ENCODE data around the gene MIS18A.

MIS18A gene

DNA sequence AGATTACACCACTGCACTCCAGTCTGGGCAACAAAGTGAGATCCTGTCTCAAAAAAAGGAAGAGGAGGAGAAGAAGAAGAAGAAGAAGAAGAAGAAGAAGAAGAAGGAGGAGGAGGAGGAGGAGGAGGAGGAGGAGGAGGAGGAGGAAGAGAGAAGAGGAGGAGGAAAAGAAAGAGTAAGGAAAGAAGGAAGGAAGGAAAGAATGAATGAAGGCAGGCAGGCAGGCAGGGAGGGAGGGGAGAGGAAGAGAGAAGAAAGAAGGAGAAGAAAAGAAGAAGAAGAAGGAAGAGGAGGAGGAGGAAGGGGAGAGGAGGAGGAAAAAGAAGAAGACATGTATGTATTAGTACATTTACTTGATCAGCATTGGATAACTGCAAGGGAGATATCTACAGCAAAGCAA lies 26.7 kb downstream of the MIS18A start:
- no peak overlapping the region for H3K27ac ChIP-seq
- TF ChIP-seq, protein P1, sequence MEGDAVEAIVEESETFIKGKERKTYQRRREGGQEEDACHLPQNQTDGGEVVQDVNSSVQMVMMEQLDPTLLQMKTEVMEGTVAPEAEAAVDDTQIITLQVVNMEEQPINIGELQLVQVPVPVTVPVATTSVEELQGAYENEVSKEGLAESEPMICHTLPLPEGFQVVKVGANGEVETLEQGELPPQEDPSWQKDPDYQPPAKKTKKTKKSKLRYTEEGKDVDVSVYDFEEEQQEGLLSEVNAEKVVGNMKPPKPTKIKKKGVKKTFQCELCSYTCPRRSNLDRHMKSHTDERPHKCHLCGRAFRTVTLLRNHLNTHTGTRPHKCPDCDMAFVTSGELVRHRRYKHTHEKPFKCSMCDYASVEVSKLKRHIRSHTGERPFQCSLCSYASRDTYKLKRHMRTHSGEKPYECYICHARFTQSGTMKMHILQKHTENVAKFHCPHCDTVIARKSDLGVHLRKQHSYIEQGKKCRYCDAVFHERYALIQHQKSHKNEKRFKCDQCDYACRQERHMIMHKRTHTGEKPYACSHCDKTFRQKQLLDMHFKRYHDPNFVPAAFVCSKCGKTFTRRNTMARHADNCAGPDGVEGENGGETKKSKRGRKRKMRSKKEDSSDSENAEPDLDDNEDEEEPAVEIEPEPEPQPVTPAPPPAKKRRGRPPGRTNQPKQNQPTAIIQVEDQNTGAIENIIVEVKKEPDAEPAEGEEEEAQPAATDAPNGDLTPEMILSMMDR (IDR thresholded peaks at IDR 0.05): no peak
- H3K4me3 ChIP-seq (ENCODE audit: low read depth in 1 of 2, low read length in 1 of 2): no peak overlapping the region
- H3K27me3 ChIP-seq: peaks cover 18% of the 10 kb centered on the region
- H3K36me3 ChIP-seq: no peaks in the 10 kb centered on the region
- no peaks in the 10 kb centered on the region for H3K9me3 ChIP-seq
- H3K4me1 ChIP-seq (ENCODE audit: control insufficient read depth in 1 of 2, insufficient read depth in 1 of 2, low read depth in 1 of 2, low read length in 1 of 2): no peaks in the 10 kb centered on the region

DNA sequence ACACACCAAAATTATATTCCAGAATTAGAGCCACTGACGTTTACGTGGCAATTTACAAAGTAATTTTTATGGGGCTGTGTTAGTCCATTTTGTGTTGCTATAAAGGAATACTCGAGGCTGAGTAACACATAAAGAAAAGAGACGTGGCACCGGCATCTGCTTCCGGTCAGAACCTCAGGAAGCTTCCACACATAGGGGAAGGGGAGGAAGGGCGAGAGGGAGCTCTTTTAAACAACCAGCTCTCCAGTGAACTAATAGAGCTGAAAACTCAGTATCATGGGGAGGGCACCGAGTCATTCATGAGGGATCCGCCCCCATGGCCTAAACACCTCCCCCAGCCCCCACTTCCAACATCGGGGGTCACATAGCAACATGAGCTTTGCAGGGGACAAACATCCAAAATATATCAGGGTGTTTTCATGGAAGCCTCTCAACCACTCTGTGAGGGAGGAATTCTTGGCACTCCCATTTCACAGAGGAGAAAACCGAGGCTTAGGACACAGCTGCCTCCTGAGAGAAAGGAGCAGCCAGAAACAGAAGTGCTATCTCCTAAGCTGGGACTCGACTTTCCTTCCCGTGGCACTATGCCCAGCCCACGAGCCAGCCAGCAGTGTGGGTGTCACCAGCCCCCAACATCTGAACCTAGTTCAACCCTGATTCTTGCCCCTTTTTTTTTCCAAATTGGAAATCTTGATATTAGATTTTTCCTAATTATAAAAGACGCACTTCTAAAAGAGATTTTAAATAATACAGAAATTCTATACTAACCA lies 29.2 kb downstream of the MIS18A start:
- no peak overlapping the region for H3K4me3 ChIP-seq (ENCODE audit: low read depth in 1 of 2, low read length in 1 of 2)
- H3K27ac ChIP-seq: no peak overlapping the region
- TF ChIP-seq, protein P1 (IDR thresholded peaks at IDR 0.05): no peak
- no peaks in the 10 kb centered on the region for H3K36me3 ChIP-seq
- H3K27me3 ChIP-seq: peaks cover 7% of the 10 kb centered on the region
- no peaks in the 10 kb centered on the region for H3K4me1 ChIP-seq (ENCODE audit: control insufficient read depth in 1 of 2, insufficient read depth in 1 of 2, low read depth in 1 of 2, low read length in 1 of 2)
- no peaks in the 10 kb centered on the region for H3K9me3 ChIP-seq

DNA sequence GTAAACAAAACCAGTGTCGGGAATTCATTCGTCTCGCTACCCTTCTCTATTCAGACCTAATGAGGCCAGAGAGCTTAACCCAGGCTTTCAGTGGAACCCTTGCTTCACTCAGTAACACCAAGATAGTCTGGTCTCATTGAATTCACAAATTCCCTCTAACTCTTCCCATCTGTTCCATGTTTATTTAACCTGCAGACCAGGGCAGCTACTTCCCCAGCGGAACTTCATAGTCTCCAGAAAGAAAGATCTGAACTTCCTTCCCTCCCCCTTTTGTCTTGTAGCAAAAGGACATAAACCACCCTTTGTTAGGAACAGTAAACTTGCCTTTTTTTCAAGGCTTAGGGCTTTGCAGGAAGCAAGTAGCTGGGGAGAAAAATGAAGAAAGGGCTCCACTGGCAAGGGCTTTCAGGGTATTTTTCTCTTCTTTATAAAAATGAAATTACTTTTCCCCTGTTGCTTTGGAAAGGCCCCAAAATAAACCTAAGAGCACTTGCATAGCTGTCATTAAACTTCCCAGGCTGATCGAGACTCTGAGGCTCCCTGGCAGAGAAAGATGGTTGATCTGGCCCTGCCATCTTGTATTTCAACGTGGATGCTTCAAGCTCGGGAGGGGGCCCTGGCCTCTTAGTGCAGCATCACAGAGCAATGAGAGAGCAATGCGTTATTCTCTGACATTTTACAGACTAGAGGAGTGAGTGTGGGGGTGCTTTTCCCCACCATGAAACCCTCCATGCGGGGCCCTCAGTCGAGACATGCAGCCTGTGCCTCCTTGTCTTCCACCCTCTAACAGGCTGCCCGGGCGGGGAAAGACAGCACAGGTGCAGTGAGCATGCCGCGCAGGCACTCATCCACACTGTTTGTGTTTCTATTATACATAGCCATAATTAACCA lies 30.0 kb downstream of the MIS18A start:
- Histone ChIP-seq H3K9me3 (no peaks in the 10 kb centered on the region), H3K27ac (no peak overlapping the region), H3K4me3 (ENCODE audit: low read depth in 1 of 2, low read length in 1 of 2) (no peak overlapping the region), H3K36me3 (no peaks in the 10 kb centered on the region), H3K27me3 (peaks cover 7% of the 10 kb centered on the region), H3K4me1 (ENCODE audit: control insufficient read depth in 1 of 2, insufficient read depth in 1 of 2, low read depth in 1 of 2, low read length in 1 of 2) (no peaks in the 10 kb centered on the region)
- TF ChIP-seq, protein P1 (IDR thresholded peaks at IDR 0.05): no peak

DNA sequence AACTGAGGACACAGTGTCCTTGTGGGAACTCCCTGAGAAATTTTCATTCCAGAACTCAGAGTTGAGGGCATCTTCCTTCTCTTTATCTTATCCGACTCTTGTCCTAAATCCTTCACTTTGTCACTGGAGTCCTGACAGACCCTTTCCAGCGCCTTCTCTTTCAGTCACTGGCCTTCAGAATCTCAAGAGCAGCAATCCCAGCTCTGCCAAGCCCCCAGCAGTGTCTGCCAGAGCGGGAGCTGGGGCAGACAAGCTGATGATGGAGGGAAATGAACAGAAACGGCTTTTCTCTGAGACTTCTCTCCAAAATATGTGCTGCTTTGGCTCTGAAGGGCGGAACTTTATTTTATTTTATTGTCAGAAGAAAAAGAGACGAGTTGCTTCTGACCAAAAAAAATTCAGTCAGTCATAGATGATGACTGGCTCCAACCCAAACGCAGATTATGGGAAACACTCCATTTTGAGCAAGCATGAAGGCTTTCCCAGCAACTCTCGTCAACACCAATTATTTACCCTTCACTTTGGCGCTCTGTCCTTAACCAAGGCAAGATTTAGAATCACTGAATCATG lies 32.2 kb downstream of the MIS18A start:
- TF ChIP-seq, protein P1 (IDR thresholded peaks at IDR 0.05): no peak
- no peaks in the 10 kb centered on the region for H3K36me3 ChIP-seq
- H3K4me1 ChIP-seq (ENCODE audit: control insufficient read depth in 1 of 2, insufficient read depth in 1 of 2, low read depth in 1 of 2, low read length in 1 of 2): no peaks in the 10 kb centered on the region
- H3K27me3 ChIP-seq: peaks cover 7% of the 10 kb centered on the region
- no peaks in the 10 kb centered on the region for H3K9me3 ChIP-seq
- no peak overlapping the region for H3K27ac ChIP-seq
- H3K4me3 ChIP-seq (ENCODE audit: low read depth in 1 of 2, low read length in 1 of 2): no peak overlapping the region

DNA sequence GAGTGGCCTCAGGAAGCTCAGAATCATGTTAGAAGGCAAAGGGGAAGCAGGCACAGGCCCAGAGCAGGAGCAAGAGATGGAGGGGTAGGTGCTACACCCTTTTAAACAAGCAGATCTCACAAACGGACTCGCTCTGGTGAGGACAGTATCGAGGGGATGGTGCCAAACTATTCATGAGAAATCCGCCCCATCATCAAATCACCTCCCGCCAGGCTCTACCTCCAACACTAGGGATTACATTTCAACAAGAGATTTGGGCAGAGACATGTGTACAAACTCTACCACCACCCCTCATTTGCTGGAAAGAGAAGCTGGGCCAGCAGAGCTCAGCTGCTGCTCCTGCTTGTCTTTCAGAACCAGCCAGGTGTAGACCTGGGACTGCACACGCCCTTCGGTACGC lies 32.9 kb downstream of the MIS18A start:
- Histone ChIP-seq H3K4me3 (ENCODE audit: low read depth in 1 of 2, low read length in 1 of 2) (no peak overlapping the region), H3K27me3 (peaks cover 7% of the 10 kb centered on the region), H3K36me3 (no peaks in the 10 kb centered on the region), H3K9me3 (no peaks in the 10 kb centered on the region), H3K27ac (no peak overlapping the region), H3K4me1 (ENCODE audit: control insufficient read depth in 1 of 2, insufficient read depth in 1 of 2, low read depth in 1 of 2, low read length in 1 of 2) (no peaks in the 10 kb centered on the region)
- TF ChIP-seq, protein P1 (IDR thresholded peaks at IDR 0.05): no peak

Measured in neutrophil (primary cell).